GM18499 (cell line): ENCODE data around the gene PROZ.

Experiments used
- ATAC-seq: cut with Tn5 transposase; IDR thresholded peaks from one replicate; pipeline ENCODE4 v1.9.1; 2021; ENCODE audit warnings: moderate number of reproducible peaks; ENCODE audit not compliant: insufficient read depth, unreplicated experiment

PROZ gene

DNA sequence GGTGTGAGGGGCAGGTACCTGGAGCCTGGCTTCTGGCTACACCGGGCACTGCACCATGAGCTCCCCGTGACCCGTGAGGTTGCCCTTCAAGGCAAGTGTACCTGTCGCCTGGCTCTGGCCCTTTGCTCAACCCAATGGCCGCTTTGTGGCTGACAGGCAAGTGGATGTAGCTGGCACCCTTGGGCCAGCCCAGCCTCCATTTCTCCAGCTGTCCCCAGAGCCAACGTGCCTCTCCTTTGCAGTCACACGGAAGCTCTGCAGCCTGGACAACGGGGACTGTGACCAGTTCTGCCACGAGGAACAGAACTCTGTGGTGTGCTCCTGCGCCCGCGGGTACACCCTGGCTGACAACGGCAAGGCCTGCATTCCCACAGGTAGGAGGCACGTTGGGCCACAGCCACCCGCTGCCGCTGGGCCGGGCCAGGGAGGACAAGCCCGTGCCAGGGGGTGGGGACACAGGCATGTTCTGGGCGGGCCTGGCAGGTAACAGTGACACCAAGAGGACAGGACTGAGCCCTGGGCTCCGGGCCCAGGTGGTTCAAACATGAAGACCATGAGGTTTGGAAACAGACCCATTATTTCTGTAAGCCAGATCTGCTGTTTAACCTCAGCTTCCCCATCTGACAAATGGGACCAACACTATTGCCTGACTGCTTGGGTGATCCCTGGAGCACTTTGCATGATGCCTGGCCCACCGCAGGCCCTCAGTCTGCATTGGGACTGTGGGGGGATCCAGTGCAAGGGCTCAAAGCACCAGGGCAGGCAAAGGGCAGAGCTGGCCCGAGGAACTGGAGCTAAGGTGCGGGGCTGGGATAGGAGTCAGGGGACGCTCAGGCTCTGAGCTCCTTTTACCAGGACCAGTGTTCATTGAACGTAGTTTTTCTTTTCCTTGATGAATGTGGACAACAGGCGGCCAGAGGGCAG lies 17.5 kb upstream of the PROZ start:
- no peak for ATAC-seq

DNA sequence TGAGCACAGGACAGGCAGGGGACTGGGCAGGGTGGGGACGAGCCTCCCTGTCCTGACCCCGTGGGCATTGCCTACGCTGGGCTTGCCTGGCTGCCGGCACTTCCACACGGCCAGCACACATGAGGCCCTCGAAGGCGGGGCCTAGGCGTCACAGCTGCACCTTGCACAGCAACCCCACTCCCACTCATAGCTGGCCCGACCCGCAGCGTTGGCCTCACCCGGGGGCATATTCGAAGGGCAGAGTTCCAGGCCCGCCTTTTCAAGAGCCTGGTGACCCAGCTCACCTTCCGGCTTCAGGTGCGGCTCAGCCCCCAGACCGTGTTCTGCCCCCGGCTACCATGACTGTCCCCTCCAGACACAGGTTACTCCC lies 16.9 kb upstream of the PROZ start:
- no peak for ATAC-seq

DNA sequence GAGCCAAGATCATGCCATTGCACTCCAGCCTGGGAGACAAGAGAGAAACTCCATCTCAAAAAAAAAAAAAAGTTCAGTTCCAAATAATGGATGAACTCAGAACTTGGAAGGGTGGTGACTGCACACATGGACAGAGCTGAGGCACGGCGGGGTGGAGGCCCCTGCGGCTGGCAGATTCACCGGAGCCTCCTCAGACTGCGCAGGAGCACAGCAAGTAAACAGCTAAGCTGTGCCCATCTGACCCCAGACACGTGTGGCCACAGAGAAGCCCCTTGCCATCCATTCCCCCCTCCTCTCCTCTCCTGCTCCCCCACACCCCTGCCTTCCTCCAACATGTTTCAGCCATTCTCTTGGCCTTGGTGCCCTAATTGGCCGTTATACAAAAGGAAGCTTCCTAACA lies 15.6 kb upstream of the PROZ start:
- ATAC-seq = no peak

DNA sequence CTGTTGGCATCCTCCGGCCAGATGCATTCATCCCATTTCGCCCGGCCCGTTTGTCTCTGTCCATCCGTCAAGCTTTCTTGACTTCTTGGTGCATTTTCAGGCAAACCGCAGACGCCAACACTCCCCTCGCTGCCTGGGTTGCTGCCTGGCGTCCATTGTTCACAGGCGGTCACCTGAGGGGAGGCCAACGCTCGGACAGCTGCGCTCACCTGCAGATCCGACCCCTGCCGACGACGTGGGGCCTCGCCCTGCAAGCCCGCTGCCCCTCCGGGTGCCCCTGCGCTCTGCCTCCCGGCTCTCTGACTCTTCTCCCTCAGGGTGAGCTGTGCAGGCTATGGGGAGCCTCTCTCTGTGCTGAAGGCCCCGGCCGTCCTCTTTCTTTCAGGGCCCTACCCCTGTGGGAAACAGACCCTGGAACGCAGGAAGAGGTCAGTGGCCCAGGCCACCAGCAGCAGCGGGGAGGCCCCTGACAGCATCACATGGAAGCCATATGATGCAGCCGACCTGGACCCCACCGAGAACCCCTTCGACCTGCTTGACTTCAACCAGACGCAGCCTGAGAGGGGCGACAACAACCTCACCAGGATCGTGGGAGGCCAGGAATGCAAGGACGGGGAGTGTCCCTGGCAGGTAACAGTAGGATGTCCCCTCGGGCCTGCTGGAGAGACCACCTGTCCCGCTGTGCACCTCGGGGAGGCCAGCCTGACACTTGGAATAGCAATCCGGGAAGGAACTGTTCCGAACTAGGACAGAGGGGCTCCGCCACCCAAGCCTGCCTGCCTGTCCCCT lies 14.8 kb upstream of the PROZ start:
- no peak for ATAC-seq

DNA sequence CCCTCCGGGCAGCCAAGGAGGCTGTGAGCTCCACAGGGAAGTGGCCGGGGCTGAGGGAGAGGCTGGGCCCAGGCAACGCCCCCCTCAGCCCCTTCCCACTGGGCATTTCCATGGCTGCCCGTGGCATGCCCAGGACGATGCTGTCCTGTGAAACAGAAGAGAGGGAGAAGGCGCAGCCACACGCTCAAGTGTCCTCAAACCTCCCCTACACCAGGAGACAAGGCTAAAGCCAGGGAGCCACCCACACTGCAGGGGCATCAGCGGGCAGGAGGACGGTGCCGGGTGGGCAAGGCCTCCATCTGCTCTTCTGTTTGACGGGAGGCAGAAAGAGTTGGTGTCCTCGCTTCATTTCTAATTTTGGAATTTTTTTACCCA lies 14.2 kb upstream of the PROZ start:
- no peak for ATAC-seq

GRCh38 chr13:113145496-113145895 lies 13.0 kb upstream of the PROZ start:
- ATAC-seq = no peak

DNA sequence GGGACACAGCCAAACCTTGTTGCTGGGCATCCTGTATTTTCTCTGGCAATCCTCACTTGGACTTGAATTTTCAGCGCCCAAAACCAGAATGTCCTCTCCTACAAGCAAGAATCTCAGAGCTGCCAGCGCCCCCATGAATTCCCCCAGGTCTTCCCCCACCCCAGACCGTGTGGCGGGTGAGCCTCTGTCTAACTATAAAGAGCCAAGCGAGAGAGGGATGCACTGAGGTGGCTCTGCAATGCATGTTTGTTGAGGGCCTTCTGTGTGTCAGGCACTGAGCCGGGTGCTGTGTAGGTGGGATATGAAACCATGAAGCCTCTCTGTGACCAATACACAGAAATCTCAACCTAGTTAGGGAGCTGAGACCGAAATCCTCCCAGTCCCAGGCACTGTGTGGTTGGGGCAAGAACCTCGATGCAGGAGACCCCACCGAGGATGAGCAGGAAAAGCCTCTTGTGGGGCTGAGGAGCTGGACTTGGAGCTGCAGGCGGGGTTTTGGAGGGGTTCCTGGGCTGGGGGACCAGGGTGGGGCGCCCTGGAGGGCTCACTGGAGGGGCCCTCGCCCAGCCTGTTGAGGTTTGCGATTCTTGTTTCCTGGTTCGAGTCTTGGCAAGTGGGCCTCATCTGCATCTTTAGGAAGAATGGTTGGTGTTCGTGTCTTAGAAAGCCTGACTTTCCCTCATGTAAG lies 12.4 kb upstream of the PROZ start:
- ATAC-seq = no peak

- no peak for ATAC-seq
Observed at GRCh38 chr13:113146750-113147149, 11.7 kb upstream of the PROZ start.

- ATAC-seq = no peak
Observed at GRCh38 chr13:113147206-113147605, 11.2 kb upstream of the PROZ start.

GRCh38 chr13:113148407-113148806 lies 10.0 kb upstream of the PROZ start:
- no peak for ATAC-seq

DNA sequence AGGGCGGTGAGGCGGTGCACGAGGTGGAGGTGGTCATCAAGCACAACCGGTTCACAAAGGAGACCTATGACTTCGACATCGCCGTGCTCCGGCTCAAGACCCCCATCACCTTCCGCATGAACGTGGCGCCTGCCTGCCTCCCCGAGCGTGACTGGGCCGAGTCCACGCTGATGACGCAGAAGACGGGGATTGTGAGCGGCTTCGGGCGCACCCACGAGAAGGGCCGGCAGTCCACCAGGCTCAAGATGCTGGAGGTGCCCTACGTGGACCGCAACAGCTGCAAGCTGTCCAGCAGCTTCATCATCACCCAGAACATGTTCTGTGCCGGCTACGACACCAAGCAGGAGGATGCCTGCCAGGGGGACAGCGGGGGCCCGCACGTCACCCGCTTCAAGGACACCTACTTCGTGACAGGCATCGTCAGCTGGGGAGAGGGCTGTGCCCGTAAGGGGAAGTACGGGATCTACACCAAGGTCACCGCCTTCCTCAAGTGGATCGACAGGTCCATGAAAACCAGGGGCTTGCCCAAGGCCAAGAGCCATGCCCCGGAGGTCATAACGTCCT lies 9.4 kb upstream of the PROZ start:
- no peak for ATAC-seq

- no peak for ATAC-seq
Observed at GRCh38 chr13:113149711-113150549, 8.5 kb upstream of the PROZ start.

DNA sequence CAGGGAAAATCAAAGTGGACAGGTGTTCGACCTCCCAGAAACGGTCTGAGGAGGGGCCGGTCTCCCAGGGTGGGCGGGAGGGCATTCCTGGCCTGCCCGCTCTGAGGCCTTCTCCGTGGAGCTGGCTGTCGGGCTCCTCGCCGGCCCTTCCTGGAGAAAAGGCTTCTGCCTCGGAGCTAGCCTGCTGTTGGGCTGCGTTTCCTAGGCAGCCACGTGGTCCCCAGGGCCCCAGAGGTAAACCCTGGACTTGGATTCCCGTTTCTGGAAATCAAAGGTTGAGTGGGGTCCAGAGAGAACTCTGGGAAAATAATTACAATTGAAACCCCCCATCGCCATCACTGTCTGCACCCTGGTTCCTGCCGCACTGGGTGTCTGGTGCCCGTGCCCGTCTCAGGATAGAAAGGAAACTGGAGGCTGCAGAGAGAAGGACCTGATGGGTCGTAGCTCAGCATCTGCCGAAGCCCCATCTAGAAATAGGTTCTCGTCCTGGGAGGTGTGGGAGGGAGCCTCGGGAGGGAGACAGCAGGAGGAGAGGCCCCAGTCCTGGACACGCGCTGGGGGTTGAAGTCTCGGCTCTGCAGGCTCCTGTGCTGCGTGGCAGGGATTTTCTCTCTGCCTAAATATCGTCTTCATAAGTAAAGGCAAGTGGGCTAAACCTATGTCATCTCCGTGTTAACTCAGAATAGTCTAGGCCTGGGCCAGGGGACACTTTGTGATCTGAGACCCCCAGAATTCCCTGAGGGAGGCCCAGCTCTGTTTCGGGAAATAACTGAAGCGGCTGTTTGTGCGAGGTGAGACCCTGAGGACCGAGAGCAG lies 7.7 kb upstream of the PROZ start:
- no peak for ATAC-seq

DNA sequence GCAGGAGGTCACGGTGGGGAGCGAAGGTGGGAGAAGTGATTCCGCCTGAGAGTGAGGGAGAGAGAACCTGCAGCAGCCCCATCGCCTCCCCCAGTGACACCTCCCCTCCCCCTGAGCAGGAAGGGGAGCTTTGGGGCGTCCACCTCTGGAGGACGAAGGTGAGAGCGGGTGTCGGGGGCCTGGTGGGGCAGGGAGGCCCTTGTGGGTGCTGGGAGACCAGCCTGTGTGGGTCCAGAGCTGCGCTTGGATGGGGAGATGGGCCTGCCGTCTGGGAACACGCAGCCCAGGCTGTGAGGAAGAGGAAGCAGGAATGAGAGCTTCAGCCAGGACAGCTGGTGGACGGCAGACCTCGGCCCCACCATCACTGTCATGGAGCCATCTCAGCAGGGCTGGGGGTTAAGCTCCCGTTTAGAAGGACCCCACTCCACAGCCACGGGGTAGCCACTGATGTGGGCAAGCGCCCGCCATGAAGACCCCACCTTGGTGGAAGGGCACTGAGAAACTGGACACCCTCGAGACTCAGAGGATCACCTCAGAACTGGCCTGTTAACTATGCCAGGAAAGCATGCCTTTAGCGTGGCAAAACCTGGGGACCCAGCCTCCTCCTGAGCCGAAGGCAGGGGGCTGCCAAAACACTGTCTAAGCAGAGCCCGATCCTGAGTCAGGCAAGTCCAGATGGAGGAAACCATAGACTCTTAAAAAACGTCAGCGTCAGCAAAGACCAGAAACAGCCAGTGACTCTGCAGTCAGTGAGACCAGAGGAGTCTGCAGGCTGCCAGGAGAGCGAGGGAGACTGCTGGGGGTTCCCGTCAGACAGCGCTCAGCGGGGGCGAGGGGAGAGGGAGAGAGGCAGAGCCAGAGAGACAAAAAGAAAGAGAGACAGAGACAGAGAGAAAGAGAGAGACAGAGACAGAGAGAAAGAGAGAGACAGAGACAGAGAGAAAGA lies 6.4 kb upstream of the PROZ start:
- ATAC-seq = no peak

DNA sequence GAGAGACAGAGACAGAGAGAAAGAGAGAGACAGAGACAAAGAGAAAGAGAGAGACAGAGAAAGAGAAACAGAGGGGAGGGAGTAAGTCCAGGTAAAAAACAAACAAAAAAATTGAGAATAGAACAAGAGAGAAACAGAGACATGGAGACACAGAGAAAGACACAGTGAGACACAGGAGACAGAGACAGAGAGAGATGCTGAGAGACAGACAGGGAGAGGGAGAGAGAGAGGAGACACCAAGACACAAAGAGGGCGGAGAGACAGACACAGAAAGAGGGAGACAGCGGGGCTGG lies 5.8 kb upstream of the PROZ start:
- no peak for ATAC-seq

DNA sequence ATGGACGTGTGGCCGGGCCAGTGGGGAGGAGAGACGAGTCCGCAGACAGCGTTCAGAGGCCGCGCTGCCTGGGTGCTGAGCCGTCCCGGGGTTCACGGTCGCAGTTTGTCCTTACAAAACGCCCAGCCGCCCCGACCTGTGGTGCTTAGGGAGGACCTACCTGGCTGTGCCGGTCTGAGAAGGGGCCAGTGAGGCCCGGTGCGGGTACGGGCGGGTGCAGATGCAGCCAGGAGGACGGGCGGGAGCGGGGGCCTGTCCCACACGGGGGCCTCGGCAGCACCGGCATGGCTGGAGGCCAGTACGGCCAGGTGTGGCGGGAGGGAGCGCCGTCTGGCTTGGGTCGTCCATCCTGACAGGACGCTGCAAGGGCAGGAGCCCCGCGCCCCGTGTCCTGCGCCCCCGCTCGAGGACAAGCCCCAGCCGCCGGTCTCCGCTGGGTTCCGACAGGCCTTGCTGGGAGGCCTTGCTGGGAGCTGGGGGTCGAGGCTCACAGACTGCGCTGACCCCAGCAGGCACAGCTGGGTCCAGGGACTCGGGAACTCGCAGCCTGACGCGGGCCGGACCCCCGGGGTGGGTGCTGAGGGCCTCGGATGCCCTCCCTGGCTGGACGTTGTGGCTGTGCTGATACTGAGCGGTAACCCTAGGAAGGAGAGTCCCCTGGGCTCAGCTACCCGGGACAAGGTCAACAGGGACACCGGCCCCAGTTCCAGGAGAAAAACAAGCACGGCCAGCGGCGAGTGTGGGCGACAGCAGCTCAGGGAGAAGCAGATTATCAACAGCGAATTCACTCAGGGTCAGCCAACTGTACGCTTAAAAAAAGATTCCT lies 5.3 kb upstream of the PROZ start:
- ATAC-seq = no peak
